NCI-H446 (cell line): ENCODE data around the gene MED27.

Experiments
- DNase-seq, 2 experiments: peaks; one replicate each; lab custom pipeline; 2025; lab: John Stamatoyannopoulos, UW

The MED27 gene

DNA sequence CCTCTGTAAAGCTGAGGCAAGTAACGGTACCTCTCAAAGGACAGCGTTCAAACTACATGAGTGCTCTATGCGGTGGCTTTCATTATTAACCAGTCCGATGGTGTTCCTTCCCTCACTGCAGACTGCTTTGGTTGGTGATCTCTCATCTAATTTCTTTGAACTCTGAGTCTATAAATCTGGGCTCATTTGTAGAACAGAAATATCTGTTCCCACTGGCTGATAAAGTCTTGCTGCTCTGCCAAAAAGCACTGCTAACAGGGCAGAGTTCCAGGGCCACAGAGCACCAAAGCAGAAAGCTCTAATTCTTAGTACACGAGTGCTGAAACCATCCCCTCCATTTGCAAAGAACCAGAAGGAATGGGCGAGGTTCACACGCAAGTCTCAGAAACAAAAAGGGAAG lies 81.9 kb downstream of the MED27 start:
- DNase-seq, result peak in 1 of 2 experiments; percentile 46

DNA sequence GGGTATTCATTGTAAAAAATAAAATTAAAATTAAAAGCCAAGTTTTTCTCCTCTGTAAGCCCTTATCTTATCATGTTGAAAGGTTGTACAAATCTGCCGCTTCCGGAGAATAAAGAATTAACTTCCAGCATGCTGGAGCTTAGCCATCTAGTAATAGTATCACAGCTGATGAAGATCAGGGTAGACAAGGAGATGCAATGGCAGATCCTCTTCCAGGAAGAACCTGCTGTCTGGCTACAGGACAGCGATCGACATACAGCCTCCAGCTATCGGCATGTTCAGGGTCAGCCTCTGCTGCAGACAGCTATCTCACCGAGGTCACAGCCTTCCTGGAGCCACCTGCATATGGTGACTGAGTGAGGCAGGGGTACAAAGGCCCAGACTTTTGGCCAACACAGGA lies 82.6 kb downstream of the MED27 start:
- no peak for DNase-seq

DNA sequence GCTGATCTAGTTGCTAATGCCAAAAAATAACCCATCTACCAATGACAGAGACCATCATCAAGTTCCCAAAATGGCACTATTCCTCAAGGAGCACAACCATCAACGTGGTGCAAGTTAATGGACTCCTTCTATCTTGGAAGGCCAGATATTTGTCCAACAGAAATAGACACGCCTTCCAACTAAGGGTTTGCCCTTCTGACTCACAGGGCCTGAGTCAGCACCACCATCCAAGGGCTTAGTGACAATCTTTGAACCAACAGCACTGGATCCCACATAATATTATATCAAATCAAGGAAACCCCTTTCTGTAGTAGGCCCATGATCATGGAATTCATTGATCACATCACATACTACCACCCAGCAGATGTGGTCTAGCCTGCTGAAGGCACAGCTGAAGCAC lies 84.3 kb downstream of the MED27 start:
- DNase-seq, result no peak

DNA sequence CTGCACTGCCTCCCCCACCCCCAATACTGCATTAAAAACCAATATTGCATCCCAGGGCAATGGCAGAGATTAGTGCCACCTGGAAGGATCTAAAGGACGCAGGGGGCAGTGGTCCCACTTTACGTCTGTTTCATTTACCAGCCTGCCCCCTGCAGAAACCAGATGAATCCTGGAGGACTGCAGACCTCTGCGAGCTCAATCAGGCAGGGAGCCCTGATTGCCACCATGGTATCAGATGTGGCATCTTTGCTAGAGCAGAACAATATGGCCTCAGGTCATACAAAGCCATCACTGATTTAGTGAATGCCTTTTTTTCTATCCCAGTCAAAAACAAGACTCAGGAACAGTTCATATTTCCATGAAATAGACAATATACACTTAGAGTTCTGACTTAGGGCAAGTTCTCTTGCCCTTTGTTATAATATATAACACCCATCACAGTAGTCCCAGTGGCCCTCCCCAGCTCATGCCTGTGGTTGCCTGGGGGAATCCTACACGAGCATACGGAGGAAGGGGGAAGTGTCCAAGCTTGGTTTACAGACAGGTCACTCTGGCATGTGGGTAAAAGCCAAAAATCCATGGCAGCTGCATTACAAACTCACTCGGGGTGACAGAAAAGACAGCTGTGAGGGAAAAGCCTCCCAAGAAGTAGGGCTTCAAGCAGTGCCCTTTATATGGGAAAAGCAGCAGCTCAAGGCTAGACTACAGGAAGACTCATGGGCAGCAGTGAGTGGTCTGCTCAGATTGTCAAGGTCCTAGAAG lies 85.1 kb downstream of the MED27 start:
- DNase-seq, result no peak

DNA sequence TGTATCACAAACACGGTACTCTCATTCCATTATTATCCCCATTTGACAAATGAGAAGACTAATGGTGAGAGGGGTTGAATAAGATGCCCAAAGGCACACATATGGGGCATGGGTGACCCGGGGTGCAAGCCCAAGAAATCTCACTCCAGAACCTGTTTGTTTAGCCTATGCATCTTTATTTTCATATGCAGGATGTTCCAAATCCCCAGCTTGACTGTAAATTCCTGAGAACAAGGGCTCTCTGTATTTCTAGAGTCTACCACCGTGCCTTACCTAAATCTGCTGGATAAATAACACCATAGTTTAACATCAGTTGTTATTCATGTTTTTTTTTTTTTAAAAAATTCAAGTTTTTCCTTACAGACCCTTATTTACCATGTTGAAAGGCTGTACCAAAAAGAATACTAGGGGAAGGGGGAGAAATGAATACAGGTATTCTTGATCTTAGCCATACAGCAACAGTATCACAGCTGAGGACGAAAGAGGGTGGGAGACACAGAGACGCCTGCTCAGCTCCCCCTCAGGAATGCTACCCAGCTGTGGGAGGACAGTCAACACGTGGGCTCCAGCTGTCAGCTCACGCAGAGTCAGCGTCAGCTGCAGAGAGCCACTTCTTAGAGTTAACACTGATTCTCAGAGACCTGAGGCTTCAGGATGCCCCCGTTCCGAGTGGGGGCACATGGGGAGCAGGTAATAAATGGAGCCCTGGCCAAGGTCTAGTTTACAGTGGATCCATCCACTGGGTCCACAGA lies 86.6 kb downstream of the MED27 start:
- DNase-seq, result no peak

DNA sequence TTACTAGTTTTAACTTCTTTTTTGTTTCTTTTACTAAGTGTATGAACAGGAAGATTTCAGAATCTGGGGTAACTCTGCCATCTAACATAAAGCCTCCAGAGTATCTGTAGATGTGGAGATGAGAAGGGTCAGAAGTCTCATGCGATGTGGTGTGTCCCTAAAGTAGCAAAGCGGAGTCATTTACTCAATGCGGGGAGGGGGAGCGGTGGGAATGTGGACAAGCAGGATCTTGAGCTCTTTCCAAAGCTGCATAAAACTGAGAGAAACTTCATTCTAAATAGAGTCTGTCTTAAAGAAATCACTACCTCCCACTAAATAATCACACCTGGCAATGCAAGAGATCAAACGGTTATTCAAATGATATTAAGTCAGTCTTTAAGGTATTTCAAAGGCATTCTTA lies 92.4 kb downstream of the MED27 start:
- no peak for DNase-seq

DNA sequence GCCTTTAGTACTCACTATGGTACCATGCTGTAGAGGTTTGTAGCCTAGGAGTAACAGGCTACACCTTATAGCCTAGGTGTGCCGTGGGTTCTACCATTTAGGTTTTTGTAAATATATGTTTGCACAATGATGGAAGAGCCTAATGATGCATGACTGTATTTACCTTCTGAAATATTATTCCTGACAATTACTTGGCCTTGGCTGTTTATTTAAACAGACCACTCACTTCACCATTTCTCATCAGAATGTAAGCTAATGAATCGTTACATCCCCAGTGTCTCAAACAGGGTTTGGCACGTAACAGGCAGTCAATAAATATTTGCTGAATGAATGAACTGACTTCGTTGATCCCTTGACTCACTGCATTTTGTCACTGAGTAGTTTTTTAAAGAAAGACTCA lies 93.1 kb downstream of the MED27 start:
- no peak for DNase-seq

DNA sequence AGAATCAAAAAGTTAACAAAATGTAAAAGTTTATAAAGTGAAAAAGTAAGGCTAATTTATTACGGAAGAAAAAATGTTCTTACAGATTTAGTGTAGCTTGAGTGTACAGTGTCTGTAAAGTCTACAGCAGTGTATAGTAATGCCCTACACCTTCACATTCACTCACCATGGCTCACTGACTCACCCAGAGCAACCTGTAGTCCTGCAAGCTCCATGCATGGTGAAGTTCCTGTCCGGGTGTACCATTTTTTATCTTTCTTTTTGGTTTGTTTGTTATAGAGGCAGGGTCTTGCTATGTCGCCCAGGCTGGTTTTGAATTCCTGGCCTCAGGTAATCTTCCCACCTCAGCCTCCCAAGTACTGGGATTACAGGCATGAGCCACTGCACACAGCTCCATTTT lies 93.6 kb downstream of the MED27 start:
- no peak for DNase-seq

DNA sequence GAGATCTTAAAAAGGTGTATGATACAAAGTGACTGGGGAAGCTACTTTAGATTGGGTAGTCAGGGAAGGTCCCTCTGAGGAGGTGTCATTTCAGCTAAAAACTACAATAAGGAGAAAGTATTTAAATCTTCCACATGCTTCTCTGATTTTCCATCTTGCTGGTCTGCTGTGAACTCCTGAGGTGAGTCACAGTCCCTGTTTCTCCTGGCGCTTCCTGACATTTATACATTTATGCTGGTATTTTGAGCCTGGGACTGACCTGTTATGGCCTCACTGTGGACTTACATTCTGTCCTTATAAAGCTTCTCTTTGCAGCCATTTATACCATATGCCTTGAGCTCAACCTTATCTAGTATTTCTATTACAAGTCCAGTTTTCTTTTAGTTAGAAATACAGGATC lies 95.1 kb downstream of the MED27 start:
- no peak for DNase-seq

DNA sequence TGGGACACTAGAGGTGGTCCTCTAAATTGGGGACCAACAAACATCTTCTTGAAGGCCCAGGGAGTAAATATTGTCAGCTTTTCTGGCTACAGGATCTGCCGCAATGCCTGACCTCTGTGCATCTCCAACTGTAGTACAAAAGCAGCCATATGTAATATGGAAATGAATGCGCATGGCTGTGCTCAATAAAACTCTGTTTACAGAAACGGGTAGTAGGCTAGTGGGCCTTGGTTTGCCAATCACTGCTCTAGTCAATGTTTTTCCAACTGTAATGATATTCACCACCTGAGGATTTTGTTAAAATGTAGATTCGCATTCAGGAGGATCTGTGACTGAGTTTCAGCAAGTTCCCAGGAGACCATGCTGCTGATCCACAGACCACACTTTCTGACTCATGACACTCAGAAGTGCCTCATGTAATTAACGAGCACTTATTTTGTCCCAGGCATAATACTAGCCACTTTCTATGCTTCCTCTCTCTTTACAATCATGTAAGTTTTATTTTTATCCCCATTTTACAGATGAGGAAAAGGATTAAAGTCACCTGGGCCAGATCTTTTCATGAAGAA lies 96.9 kb downstream of the MED27 start:
- no peak for DNase-seq

DNA sequence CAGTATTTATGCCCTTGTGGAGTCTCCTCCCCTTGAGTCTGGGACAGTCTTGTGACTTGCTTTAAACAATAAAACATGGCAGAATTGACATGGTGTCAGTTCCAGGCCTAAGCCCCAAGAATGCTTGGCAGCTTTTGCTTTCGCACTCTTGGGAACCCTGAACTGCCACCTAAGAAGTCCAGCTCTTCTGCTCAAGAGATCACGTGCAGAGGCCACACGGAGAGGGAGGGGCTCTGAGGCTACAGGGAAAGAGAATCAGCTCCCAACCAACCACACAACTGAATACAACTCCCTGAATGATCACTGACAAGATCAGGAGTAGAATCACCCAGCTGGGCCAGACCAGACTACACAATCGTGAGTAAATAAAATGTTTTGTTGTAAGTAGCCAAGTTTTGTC lies 97.6 kb downstream of the MED27 start:
- DNase-seq, result no peak

DNA sequence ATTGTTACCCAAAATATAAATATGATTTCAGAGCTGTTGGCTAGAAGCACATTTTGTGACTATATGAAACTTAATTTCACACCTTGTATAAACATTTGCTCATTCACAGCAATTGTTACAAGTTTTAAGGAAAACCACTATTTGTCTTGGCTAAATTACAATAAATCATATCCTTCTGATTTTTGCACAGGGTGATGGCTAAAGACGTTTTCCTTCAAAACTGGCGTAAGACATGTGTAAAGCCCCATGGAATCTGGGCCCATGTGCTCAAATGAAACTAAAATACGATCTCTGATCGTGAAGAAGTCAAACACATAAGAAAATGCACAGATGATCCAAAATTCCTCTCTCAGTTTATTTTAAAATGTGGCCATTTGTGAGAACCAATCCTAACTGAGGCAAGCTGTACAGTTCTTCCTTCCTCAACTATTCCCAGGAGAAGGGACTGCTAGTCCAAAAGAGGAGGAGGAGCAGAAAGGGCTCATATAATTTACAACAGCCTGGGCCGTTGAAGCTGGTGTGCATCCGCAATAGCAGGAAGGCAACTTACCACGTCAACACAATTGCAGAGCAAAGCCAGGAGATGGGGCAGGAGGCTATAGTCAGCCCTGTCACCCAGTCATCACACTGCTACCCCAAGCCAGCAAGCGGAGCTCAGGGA lies 98.4 kb downstream of the MED27 start:
- DNase-seq, result no peak

DNA sequence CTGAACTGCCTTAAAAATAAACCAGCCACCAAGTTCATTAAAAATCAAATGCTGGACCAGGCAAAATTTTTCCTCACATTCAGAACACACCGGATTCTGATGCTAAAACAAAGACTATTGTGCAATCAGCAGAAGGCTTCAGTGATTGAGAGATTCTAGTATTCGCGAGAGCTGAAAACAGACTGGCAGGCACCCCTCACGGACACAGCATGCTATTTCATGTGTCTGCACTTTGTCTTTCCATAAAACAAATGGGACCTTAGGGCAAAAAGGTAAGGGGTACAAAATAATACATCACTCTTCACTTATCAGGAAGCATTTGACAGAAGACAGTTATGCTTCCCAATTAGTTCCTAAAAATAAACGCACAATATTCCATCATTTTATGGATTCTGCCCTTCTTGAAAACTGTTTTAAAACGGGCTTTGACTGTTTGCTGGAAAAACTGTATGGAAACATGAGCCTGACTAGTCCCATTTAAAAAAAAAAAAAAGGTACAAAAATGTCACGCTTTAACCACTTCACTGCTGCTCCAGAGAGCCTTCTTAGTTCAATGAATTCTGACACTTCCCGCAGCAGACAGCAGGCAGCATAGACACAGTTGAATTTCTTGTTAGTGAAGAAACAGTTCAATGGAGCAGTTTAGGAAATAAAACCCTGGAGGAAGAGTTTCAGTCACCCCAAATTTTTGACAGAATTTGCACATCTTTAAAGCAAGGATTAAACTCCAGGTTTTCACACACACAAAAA lies 99.2 kb downstream of the MED27 start:
- DNase-seq, result no peak

DNA sequence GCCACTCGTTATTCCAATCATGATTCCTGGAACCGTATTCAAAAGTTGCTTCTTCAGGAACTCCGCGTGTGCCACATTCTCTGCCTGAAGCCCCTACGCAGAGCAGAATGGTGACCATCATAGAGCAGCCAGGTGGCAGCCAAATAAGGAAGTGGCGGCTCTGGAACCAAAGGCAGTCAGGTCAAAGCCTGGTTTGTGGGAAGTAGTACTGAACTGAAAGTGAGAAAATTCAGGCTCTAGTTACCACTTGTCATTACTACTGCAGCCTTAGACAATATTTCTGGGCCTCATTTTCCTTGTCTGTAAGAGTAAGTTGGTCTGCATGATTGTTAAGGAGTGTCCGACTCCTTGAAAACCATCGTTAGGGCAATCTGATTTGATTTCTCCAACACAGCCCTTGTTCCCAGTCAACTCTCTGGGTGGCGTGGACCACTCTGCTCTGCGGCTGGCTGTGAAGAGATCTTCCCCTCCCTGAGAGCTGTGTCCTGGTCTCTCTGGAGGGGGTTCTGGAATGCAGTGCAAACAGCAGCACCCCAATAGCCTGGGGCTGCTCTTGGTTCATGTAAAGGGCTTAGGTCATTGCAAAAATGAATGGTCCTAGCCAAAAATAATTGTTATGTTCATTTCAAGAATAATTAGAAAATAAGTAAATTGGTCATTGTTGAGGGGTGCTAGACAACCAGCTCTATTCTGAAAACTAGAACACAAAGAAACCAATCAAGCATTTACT lies 102.4 kb downstream of the MED27 start:
- DNase-seq, result no peak

DNA sequence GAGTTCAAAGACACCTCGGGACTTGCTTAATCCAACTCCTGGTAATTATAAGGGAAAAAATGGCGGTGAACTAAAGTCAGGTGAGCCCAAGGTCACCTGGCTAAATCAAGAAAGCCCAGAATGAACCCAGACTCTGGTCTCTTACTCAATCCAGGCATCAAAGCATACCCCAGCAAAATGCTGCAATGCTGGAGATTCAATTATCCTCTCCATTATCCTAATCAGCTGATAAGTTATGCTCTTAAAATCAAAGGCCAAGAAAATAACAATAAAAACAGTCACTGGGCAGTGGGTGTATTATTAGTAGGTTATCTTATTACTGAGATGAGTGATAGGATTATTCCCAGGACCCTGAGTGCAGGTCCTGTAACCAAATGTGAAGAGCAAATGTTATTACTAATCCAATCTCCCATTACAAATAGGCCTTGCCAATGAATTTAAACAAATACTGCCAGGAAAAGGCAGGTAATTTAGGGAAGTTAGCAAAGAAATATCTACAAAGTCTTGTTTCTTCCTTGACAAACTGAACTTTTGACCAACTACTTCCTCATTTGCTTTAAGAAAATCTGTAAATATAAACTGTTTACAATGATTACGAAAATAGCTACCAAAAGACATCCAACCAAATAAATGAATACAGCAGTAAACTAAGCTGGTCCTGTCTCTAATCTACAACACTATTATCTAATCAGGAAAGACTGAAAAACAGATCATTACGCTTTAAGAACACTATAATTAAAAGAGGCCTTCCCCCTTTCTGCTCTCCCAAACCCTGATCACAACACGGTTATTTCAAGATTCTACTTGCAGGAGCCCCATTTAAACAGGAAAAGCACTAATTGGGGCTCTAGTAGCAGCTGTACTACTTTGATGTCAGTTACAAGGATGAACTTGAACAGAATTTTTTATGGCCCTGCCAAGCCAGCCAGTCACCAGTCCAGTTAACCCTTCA lies 103.2 kb downstream of the MED27 start:
- no peak for DNase-seq

DNA sequence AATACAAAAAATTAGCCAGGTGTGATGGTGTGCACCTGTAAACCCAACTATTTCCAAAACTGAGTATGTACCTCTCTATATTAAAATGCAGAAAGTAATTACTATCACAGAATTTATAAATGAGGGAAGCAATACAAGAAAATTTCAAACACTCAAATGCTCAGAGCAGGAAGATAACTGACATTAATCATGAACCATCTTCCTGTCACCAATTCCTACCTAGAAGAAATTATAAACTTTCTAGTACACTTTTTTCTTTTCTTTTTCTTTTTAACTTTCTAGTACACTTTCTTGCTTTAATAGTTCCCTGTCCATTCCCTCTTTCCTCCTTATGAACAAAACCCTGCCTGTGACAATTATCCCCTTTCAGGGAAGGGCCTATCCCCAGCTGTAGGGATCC lies 106.8 kb downstream of the MED27 start:
- no peak for DNase-seq

DNA sequence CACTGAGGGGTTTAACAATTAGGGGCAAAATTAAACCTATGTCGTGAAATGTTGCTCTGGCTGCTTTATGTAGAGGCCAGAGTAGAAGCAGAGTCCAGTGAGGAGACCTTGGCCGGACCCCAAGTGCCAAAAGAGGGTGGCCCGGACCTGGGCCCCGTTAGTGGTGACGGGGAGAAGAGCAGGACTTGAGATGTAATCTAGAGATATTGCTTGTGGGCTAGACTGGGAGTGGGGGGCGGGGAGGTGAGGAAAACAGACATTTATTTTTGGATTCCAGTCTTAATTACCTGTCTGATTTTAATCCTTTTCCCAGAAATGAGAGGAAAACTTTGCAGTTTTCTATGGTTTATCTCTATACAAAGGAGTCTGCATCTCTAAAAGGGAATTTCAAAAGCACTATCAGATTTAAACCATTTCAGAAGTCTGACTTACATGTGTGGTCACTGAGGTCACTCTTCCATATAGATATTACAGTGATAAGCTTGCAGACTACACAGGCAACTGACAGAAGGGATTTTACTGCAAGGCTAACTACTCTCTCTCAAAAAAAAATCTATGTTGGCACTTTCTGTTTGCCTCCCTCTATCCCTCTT lies 108.1 kb downstream of the MED27 start:
- no peak for DNase-seq

DNA sequence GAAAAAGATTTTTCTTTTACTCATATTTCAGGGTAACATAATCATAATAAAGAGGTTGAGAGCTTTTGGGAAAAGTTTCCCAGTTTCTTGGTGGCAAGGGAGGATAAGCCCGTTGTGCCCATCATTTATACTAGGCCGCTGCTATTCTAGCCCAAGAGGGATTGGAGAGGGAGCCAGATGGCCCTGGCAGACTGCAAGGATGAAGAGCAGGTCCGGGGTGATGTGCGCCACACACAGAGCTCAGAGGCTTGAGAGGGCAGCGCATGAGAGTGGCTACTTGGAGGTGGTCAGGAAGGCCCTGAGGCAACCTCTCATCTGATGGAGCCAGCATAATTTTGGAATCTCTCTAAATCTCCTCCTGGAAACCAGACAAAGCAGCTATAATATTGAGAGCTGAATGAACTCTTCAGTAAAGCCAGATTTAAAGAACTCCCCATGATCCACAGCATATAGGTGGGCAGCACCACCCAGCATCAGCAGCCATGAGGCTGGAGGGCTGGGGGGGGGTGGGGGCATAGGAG lies 110.1 kb downstream of the MED27 start:
- peak in 1 of 2 experiments; percentile 9 for DNase-seq

DNA sequence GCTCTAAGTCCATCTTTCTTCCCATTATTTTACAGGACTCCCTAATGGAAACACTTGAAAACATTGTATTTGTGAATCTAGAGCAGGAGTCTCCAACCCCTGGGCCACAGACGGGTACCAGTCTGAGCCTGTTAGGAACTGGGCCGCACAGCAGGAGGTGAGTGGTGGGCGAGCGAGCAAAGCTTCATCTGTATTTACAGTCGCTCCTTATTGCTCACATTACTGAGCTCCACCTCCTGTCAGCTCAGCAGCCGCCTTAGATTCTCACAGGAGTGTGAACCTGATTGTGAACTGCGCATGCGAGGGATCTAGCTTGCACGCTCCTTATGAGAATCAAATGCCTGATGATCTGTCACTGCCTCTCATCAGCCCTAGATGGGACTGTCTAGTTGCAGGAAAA lies 111.0 kb downstream of the MED27 start:
- DNase-seq, result no peak

DNA sequence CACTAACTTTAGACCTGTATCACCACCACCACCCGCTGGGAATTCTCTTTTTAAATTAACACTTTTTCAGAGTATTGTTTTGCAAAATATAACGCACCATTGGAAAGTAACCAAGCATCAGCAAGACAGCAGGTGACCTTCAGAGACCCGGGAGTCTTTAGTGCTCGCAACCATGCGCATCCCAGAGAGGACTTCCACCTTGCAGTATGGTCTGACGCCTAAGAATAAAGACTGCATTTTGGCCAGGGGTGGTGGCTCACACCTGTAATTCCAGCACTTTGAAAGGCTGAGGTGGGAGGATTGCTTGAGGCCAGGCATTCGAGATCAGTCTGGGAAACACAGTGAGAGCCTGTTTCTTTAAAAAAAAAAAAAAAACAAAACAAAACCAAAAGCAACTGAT lies 113.8 kb downstream of the MED27 start:
- no peak for DNase-seq
